SW480 (cell line): ENCODE data around the gene ASB2.

Source experiments
- DNase-seq: peaks from one replicate; pipeline ENCODE4 v3.0.0-alpha.2; 2016; ENCODE audit warnings: low spot score

The ASB2 gene

GRCh38 chr14:93981316-93982229 lies 5.2 kb upstream of the ASB2 start:
- no peak for DNase-seq

DNA sequence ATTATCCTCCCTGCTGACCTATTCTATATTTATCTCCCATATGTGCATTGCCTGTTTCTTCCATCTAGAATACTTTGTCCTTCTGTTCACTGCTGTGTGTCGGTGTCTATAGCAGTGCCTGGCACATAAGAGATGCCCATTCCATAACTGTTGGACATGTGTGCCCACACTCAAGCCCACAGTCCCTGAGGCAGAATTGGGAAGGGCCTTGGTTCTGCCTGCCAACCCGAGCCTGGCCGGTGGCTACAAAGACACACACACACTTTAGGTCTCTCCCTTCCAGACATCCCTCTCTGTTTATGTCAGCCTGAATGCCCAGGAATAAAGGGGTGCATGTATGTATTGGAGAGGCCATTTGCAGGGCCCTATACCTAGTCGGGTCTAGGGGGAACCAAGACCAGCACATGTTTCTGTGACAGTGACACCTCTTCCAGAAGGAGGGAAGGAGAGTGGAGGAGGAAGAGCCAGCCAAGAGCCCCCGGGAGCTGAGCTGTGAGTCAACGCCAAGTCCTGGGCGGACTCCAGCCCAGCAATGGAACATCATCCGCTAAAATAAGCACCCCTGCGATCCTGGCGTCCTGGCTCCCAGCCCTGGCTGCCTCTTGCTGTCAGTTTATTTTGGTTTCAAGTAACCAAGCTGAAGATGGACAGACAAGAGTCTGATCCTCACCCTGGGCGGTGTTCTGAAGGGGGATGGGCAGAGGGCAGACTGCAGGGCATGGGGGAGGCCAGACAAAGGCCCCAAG lies 4.3 kb upstream of the ASB2 start:
- DNase-seq: no peak

DNA sequence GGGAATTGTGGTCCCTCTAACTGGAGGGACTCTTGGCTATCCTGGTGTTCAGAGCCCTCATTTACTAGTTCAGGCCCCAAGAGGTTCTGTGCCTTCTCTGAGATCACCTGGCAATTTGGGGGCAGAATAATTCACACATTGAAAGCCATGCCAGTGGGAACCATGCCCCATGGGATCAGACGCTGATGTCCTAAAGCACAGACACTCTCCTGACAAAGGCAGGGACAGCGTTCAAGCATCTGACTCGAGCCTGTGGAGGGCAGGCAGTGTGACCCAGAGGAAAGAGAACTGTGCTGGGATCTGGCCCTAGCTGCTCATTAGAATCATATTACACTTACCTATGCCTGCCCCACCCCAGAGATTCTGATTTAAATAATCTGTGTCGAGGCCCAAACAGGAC lies 2.4 kb upstream of the ASB2 start:
- no peak for DNase-seq

DNA sequence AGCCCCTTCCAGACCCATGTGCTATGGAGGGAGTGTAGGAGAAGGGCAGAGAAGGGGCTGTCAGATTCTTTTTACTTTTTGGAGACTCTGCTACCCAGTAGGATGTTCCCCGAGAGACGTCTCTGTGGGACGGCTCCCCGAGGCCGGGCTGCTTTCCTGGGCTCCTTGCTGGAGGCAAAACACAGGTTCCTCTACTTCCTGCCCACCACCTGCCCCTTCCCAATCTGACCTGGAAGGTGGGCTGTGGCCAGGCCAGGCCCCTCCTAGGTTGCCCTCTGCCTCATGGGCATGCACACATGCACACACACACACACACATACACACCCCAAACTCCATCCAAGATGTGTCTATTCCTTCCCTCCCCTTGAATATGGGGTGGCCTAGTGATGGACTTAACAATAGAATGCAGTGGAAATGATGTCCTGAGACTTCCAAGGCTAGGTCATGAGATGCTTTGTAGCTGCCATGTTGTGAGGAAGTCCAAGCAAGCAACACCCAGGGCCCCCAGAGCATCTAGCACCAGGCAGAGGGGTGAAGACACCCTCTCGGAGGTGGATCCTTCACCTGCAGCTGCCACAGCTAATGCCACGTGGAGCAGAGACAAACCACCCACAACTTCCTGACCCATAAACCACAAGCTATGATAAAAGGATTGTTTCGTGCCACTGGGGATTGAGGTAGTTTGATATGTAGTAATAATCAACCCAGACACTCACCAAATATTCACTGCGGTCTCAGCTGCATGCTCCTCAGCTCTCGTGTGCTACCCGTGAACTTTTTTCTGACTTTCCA lies 1.6 kb upstream of the ASB2 start:
- DNase-seq: peak; percentile 97

- no peak for DNase-seq
These were observed 801 bp upstream of the ASB2 start for GRCh38 chr14:93977171-93977570.

DNA sequence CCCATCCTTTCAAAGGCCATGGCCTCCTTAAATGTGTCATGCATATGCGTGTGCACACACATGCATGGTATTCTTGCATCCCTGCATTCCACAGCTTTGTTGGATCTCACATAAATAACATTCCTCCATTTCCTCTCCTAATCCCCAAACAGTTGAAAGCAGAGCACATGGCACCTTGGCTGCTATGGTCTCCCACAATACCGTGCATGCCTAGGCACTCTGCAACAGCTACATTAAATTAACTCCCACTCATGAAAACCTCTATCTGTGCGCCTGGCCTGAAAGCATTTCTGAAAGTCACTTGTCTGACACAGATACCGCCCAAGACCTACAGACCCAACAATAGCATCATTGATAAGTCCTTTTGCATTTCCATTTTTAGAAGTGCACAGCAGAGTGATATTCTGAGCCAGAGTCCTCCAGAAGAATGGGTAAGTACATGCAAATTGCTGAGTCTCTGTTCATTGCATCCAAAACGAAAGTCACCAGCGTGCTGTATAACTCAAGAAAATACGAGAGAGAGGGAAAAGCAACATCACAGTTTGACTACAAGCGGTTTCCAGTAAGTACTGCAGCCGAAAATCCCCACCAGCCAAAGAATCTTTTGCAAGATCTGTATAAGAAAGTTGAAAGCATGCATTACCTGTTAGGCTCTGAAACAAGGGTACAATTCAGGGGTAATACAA lies 436 bp downstream of the ASB2 start:
- no peak for DNase-seq

DNA sequence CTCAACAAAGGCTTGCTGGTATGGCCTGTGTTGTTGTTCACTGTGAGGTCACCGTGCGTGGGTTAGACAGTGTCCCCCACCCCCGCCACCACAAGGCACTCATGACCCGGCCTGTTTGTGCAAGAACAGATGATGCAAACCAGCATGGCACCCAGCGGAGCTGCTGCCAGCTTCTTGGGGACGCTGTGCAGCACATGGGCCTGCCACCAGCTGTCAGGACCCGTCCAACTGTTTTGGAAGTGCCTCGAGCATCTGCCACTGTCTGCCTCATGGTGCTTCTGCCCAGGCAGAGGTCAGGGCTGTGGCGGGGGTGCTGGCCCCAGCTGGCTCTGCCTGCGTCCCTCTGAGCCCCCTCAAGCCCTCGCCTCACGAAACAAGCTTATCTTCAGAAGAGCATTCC lies 1.5 kb downstream of the ASB2 start:
- no peak for DNase-seq

DNA sequence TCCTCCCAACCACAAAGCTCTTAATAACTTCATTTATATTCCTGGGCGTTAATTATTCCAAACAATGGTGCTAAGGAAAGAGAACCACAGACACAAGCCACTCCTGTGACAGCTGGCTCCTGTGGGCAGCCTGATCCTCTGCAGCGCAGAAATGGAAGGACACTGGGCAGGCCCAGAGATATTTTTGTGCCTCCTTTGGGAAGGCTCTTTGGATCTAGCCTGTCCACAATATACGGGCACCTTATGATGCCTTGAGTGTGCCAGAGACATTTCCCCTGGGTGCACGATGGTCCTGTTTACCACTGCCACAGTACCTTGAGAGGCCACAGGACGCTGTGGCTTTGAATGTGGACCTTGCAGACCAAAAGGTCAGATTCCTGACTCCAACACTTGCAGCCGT lies 2.1 kb downstream of the ASB2 start:
- DNase-seq: no peak

GRCh38 chr14:93973607-93974006 lies 2.8 kb downstream of the ASB2 start:
- no peak for DNase-seq

DNA sequence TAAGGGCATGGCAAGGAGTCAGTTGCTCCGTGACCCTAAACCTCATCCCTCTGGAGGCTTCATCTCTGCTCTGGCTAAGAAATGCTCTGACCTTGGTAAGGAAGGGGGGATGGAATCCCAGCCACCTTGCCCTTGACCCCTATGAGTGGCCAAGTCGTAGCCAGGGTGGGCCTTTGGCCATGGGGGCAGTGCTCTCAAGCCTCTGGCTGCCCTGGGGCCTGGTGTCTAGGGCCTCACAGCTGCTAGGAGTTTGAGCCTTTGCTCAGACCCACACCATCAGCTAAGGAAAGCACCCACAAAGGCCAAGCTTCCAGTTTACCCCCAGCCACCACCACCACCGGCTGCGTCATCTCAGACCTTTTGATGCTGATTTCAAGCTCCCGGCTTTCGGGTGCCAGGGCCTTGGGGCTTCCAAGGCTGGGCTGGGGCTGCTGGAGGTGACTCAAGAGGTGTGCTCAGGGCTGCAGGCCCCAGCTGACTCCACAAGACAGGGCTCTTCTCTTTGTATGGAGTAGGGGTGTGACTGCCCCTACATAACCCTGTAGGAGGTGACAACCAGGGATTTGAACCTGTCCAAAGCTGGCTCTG lies 3.7 kb downstream of the ASB2 start:
- DNase-seq: no peak

- no peak for DNase-seq
These were observed 4.7 kb downstream of the ASB2 start for GRCh38 chr14:93971635-93972027.

DNA sequence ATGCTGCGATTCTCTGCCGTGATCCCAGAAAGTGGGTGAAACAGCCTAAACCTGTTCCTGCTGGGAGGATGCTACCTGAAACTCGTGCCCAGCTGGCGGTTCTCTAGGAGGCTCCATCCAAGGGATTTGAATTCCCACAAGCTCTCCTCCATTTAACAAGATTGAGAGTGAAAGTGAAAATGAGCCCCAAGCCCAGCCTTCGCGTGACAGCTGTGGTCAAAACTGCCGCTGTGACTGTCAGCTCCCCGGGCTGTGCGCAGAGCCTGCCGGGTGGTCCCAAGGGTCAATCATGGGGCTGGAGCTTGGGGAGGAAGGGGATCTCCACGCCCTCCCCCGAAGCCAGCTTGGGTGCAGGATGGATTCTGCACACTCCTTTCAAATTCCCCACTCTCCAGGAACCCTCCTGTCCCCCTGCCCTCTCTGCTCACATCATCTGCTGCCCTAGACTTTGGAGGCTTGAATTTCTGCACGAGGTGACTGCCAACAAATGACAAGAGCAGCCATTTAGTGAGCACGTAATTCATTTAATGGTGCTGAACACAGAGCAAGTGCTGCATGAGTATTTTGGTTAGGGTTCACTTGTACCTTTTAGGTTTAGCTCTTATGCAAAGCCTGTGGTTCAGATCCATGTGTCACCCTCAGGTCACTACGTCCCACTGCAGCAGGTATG lies 5.3 kb downstream of the ASB2 start:
- DNase-seq: peak; percentile 55

- peak; percentile 73 for DNase-seq
These were observed 5.8 kb downstream of the ASB2 start for GRCh38 chr14:93970585-93970964.

DNA sequence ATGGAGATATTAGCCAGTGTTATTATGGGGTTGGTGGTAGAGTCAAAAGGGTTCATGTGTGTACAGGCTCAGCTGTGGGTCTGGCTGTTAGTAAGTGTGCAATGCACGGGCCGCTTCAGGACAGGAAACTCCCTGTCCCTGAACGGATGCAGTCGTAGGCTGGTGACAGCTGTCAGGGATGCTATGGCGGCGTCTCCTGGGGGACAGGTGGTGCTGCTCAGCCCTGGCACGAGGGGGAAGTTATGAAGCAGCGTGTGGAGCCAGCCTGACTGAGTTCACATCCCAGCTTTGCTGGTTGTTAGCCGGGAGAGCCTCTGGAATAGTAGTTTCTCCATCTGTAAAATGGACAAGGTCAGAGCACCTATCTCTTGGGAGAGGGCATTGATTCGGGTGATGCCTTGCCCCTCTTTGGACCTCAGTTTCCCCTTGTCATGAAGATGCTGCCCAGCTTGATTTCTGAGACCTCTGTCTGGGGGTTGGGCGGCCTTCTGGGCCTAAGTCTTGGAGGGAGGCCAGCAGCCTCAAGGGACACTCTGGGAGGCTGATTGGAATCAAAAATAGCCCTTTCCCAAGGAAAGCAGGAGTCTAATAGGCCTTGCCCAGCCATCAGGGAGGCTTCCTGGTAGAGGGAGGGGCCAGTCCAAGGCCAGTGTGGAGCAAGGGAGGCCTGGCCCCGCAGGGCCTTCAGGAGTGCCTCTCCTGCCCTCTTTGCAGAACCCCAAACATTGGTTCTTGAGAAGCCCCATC lies 7.1 kb downstream of the ASB2 start:
- DNase-seq: no peak

DNA sequence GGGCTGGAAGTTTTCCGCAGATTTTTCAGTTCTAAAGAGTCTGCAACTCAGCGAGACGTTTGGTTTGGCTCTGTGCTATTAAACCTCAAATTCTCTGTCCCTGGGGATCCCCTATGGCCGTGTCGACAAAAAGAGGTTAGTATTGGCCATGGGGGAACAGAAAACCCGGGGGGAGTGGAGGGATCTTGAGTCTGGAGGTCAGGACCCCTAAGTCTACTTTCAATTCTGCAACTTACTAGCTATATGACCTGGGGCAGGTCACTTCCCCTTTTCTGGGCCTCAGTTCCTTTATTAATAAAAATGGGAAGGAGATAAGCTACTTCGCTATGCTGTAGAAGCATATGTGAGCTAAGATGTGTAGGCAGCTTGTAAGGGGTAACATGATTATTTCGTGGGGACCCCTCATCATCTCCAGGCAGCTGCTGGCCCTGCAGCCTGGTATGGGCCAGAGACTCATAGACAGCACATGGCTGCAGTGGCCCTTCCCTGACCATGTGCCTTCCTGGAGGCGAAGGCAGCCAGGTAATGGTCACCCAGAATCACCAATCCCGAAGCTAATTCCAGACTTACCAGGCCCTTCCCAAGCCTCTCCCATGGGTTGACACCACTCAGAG lies 8.6 kb downstream of the ASB2 start:
- no peak for DNase-seq

GRCh38 chr14:93965946-93966474 lies 10.4 kb downstream of the ASB2 start:
- peak; percentile 44 for DNase-seq

DNA sequence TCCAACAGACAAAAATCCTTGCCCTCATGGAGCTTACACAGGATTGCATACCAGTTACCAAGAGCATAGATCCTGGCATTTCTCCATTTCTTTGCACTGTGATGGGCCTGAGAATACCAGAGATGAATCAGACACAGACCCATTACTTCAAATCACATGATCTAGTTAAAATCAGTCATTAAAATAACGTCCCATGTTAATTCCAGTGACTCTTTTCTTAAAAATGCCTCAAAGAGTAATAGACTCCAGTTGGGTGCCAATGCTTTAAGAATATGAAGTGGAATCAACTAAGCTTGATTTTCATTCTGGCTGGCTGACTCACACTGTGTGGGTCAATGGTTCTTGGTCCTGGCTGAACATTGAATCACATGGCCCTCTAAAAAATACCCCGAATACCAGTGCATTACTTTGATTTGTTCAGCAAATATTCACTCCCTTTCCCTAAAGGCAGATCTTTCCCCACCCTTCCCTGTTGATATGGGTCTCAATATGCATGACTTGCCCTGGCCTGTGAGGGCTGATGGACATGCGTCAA lies 11.0 kb downstream of the ASB2 start:
- peak; percentile 34 for DNase-seq

DNA sequence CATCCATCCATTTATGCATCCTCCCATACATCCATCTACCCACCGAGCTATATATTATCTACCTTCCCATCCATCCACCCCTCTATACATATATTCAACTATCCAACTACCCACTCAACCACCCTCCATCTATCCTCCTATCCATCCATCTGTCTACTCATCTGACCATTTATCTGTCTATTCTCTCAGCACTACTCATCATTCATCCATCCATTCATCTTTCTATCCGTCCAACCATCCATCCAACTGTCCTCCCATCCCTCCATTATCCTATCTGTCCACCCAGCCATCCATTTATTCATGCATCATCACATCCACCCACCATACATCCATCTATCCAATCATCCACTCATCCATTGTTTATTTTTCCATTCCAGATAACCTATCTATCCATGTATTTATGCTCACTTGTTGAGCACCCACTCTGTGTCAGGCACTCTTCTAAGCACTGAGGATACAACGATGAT lies 11.5 kb downstream of the ASB2 start:
- DNase-seq: no peak

- no peak for DNase-seq
These were observed 12.1 kb downstream of the ASB2 start for GRCh38 chr14:93964281-93964680.
